HG03442 (cell line): ENCODE measurements around the gene EFR3B.
"Not testable (repeated sequence)": the region's sequence is repeated elsewhere in the genome, so short reads cannot be mapped to it uniquely, and the experiment has no call there.

Experiments used
- ATAC-seq: cut with Tn5 transposase; IDR thresholded peaks from one replicate; pipeline ENCODE4 v1.9.1; 2021; ENCODE audit warnings: mild to moderate bottlenecking, moderate library complexity; ENCODE audit not compliant: unreplicated experiment

EFR3B gene

GRCh38 chr2:25072606-25073005 is 30.7 kb downstream of the EFR3B start:
- ATAC-seq = no peak

GRCh38 chr2:25073025-25073424 is 31.1 kb downstream of the EFR3B start:
- ATAC-seq = no peak

GRCh38 chr2:25073914-25074313 is 32.0 kb downstream of the EFR3B start:
- ATAC-seq = no peak

- ATAC-seq = no peak
Observed at GRCh38 chr2:25074826-25075225, 33.0 kb downstream of the EFR3B start.

- ATAC-seq = no peak
Observed at GRCh38 chr2:25076749-25077148, 34.9 kb downstream of the EFR3B start.

- no peak for ATAC-seq
Observed at GRCh38 chr2:25077789-25078169, 35.9 kb downstream of the EFR3B start.

- no peak for ATAC-seq
Observed at GRCh38 chr2:25078170-25079049, 36.5 kb downstream of the EFR3B start.

GRCh38 chr2:25079050-25079635 is 37.3 kb downstream of the EFR3B start:
- no peak for ATAC-seq

GRCh38 chr2:25081237-25081790 is 39.4 kb downstream of the EFR3B start:
- no peak for ATAC-seq

- ATAC-seq = no peak
Observed at GRCh38 chr2:25082002-25082622, 40.2 kb downstream of the EFR3B start.

GRCh38 chr2:25085761-25086560 is 44.1 kb downstream of the EFR3B start:
- no peak for ATAC-seq

- ATAC-seq = no peak
Observed at GRCh38 chr2:25088817-25089516, 47.1 kb downstream of the EFR3B start.

- no peak for ATAC-seq
Observed at GRCh38 chr2:25089605-25090315, 47.9 kb downstream of the EFR3B start.

GRCh38 chr2:25090801-25091200 is 48.9 kb downstream of the EFR3B start:
- no peak for ATAC-seq

- no peak for ATAC-seq
Observed at GRCh38 chr2:25091265-25091664, 49.4 kb downstream of the EFR3B start.

GRCh38 chr2:25098056-25098455 is 56.2 kb downstream of the EFR3B start:
- no peak for ATAC-seq

GRCh38 chr2:25098670-25099486 is 57.0 kb downstream of the EFR3B start:
- ATAC-seq = no peak

- not testable (repeated sequence) for ATAC-seq
Observed at GRCh38 chr2:25102352-25102751, 60.5 kb downstream of the EFR3B start.
